Mucosa of descending colon (tissue), 3 donors: ENCODE data around the gene CACHD1. TPM values are rescaled to one million over a fixed set of nuclear protein-coding genes. Genes with fewer than 3 reads are reported as not detected.

Experiments used
- ATAC-seq: fragments of 200-7000 bp; cut with Tn5 transposase; one replicate; pipeline ENCODE4 v1.9.1; 2020; ENCODE audit warnings: mild to moderate bottlenecking, moderate library complexity
- DNase-seq, 3 donors: peaks; one replicate each; pipeline ENCODE4 v3.0.0-alpha.2; 2020
- H3K36me3 ChIP-seq: fragments of 200-600 bp; one replicate; pipeline ENCODE4 v1.8.0; 2021; ENCODE audit warnings: low read depth, mild to moderate bottlenecking
- H3K4me1 ChIP-seq: fragments of 200-600 bp; one replicate; pipeline ENCODE4 v1.8.0; 2021; ENCODE audit warnings: low read depth, mild to moderate bottlenecking
- H3K4me3 ChIP-seq: fragments of 200-600 bp; one replicate; pipeline ENCODE4 v1.8.0; 2021; ENCODE audit warnings: mild to moderate bottlenecking
- H3K9me3 ChIP-seq: fragments of 200-600 bp; one replicate; pipeline ENCODE4 v1.8.0; 2021; ENCODE audit warnings: mild to moderate bottlenecking
- CTCF ChIP-seq: fragments of 200-600 bp; IDR thresholded peaks from one replicate; pipeline ENCODE4 v1.8.0; 2022; ENCODE audit warnings: antibody characterized with exemption, mild to moderate bottlenecking
- intact Hi-C, 2 donors: fragments of 100-400 bp; cut with DNase I in 1 of 2; cut with micrococcal nuclease in 1 of 2; formaldehyde crosslinking; loops; one replicate each; pipeline versions ENCODE4 v1.11.0 to v1.11.1; 2022; cut with DNase I, micrococcal nuclease
- total RNA-seq, 3 donors: library from RNA; stranded (reverse); fragmentation: NEBNext Ultra II Directional in 2 of 3; extraction: Animal tissue kit (Norgen Biotek cat#: 25700) in 2 of 3; gene quantifications; one replicate each; pipeline versions ENCODE4 v1.2.1 to v1.2.4, GENCODE V29; 2021 to 2023
- donor health status: DM: no; HTN: no; CAD: no; lungs with moderate emphysema.
- donor health status: DM: no; HTN: no; CAD: no.
- donor health status: DM: no; HTN: yes; CAD: no.

CACHD1 gene
- total RNA-seq, 3 donors from 2014 or later: 1.3 to 3.7 (median 2.7) TPM

GRCh38 chr1:64678366-64678765 is 208.4 kb downstream of the CACHD1 start:
- intact Hi-C loops: loop anchor here (10.0 kb wide), 1 partner anchor 414 kb away; no protein-coding TSS in a partner anchor
- Histone ChIP-seq H3K36me3 (no peaks in the 10 kb centered on the region), H3K9me3 (no peaks in the 10 kb centered on the region), H3K4me3 (no peak overlapping the region), H3K4me1 (no peaks in the 10 kb centered on the region)
- ATAC-seq (no peak), DNase-seq (no peak)
- TF ChIP-seq CTCF: no peak

GRCh38 chr1:64679177-64679576 is 209.2 kb downstream of the CACHD1 start:
- H3K9me3 ChIP-seq: no peaks in the 10 kb centered on the region
- H3K36me3 ChIP-seq: no peaks in the 10 kb centered on the region
- ATAC-seq: no peak
- H3K4me3 ChIP-seq: no peak overlapping the region
- TF ChIP-seq CTCF: no peak
- intact Hi-C loops: loop anchor here (10.0 kb wide), 1 partner anchor 414 kb away; no protein-coding TSS in a partner anchor
- no peak for DNase-seq
- H3K4me1 ChIP-seq: no peaks in the 10 kb centered on the region

- DNase-seq (no peak), ATAC-seq (no peak)
- intact Hi-C loops: no loop called here
- Histone ChIP-seq H3K4me3 (no peak overlapping the region), H3K4me1 (no peaks in the 10 kb centered on the region), H3K9me3 (no peaks in the 10 kb centered on the region), H3K36me3 (no peaks in the 10 kb centered on the region)
- TF ChIP-seq CTCF: no peak
These were observed 210.7 kb downstream of the CACHD1 start for GRCh38 chr1:64680599-64680998.

- no peak for DNase-seq
- H3K36me3 ChIP-seq: no peaks in the 10 kb centered on the region
- H3K4me1 ChIP-seq: no peaks in the 10 kb centered on the region
- intact Hi-C loops: no loop called here
- no peaks in the 10 kb centered on the region for H3K9me3 ChIP-seq
- no peak for ATAC-seq
- no peak for TF ChIP-seq CTCF
- no peak overlapping the region for H3K4me3 ChIP-seq
These were observed 211.1 kb downstream of the CACHD1 start for GRCh38 chr1:64681043-64681442.

- intact Hi-C loops: no loop called here
- no peak for TF ChIP-seq CTCF
- H3K36me3 ChIP-seq: no peaks in the 10 kb centered on the region
- ATAC-seq (no peak), DNase-seq (no peak)
- H3K4me3 ChIP-seq: no peak overlapping the region
- peaks cover 3% of the 10 kb centered on the region for H3K4me1 ChIP-seq
- no peaks in the 10 kb centered on the region for H3K9me3 ChIP-seq
These were observed 213.5 kb downstream of the CACHD1 start for GRCh38 chr1:64683419-64683818.

GRCh38 chr1:64685217-64685616 is 215.3 kb downstream of the CACHD1 start:
- DNase-seq (no peak), ATAC-seq (no peak)
- no peak overlapping the region for H3K4me3 ChIP-seq
- H3K4me1 ChIP-seq: peaks cover 3% of the 10 kb centered on the region
- TF ChIP-seq CTCF: no peak
- intact Hi-C loops: no loop called here
- no peaks in the 10 kb centered on the region for H3K36me3 ChIP-seq
- H3K9me3 ChIP-seq: no peaks in the 10 kb centered on the region
